Fibroblast of skin of abdomen (primary cell): ENCODE data around the gene SERPINA12.
"Not testable (repeated sequence)": the region's sequence is repeated elsewhere in the genome, so short reads cannot be mapped to it uniquely, and the experiment has no call there.

Experiments
- DNase-seq: peaks from one replicate; pipeline ENCODE4 v3.0.0-alpha.2; 2013

Gene SERPINA12

GRCh38 chr14:94538070-94538740 is 28.9 kb upstream of the SERPINA12 start:
- no peak for DNase-seq

GRCh38 chr14:94536836-94537235 is 27.6 kb upstream of the SERPINA12 start:
- DNase-seq, result no peak

GRCh38 chr14:94535506-94535905 is 26.2 kb upstream of the SERPINA12 start:
- no peak for DNase-seq

- DNase-seq, result no peak
Observed at GRCh38 chr14:94532447-94532846, 23.2 kb upstream of the SERPINA12 start.

GRCh38 chr14:94531187-94531586 is 21.9 kb upstream of the SERPINA12 start:
- no peak for DNase-seq

- no peak for DNase-seq
Observed at GRCh38 chr14:94524093-94524492, 14.8 kb upstream of the SERPINA12 start.

- no peak for DNase-seq
Observed at GRCh38 chr14:94523265-94523664, 14.0 kb upstream of the SERPINA12 start.

GRCh38 chr14:94522115-94522724 is 13.0 kb upstream of the SERPINA12 start:
- DNase-seq, result no peak

- DNase-seq, result no peak
Observed at GRCh38 chr14:94521375-94522114, 12.3 kb upstream of the SERPINA12 start.

GRCh38 chr14:94517641-94518257 is 8.5 kb upstream of the SERPINA12 start:
- DNase-seq, result no peak

GRCh38 chr14:94517248-94517640 is 8.0 kb upstream of the SERPINA12 start:
- DNase-seq, result no peak

GRCh38 chr14:94515856-94516255 is 6.6 kb upstream of the SERPINA12 start:
- no peak for DNase-seq

GRCh38 chr14:94515426-94515825 is 6.2 kb upstream of the SERPINA12 start:
- DNase-seq, result no peak

- no peak for DNase-seq
Observed at GRCh38 chr14:94514351-94514750, 5.1 kb upstream of the SERPINA12 start.

- DNase-seq, result not testable (repeated sequence)
Observed at GRCh38 chr14:94510481-94510880, 1.2 kb upstream of the SERPINA12 start.

- DNase-seq, result no peak
Observed at GRCh38 chr14:94505641-94506040, 3.6 kb downstream of the SERPINA12 start.

GRCh38 chr14:94505206-94505605 is 4.1 kb downstream of the SERPINA12 start:
- DNase-seq, result no peak

GRCh38 chr14:94501588-94502516 is 7.4 kb downstream of the SERPINA12 start:
- DNase-seq, result no peak

GRCh38 chr14:94500264-94500663 is 9.0 kb downstream of the SERPINA12 start:
- DNase-seq, result no peak

GRCh38 chr14:94499673-94500072 is 9.6 kb downstream of the SERPINA12 start:
- DNase-seq, result no peak

- DNase-seq, result no peak
Observed at GRCh38 chr14:94498215-94498614, 11.1 kb downstream of the SERPINA12 start.

- no peak for DNase-seq
Observed at GRCh38 chr14:94494085-94494484, 15.2 kb downstream of the SERPINA12 start.
